ENCODE data around the gene PROM1.

The PROM1 gene

GRCh38 chr4:15936495-15936894, 147.3 kb downstream of the PROM1 start:
- no peak for DNase-seq

- DNase-seq, result no peak
Observed at GRCh38 chr4:15935504-15936402, 148.1 kb downstream of the PROM1 start.

GRCh38 chr4:15934259-15934658, 149.6 kb downstream of the PROM1 start:
- DNase-seq, result no peak

GRCh38 chr4:15931451-15932210, 152.2 kb downstream of the PROM1 start:
- DNase-seq, result no peak

- no peak for DNase-seq
Observed at GRCh38 chr4:15930314-15930713, 153.5 kb downstream of the PROM1 start.

- no peak for DNase-seq
Observed at GRCh38 chr4:15929540-15929939, 154.3 kb downstream of the PROM1 start.

GRCh38 chr4:15928883-15929282, 154.9 kb downstream of the PROM1 start:
- no peak for DNase-seq

GRCh38 chr4:15926486-15926885, 157.3 kb downstream of the PROM1 start:
- no peak for DNase-seq

GRCh38 chr4:15925830-15926229, 158.0 kb downstream of the PROM1 start:
- DNase-seq, result no peak

- DNase-seq, result no peak
Observed at GRCh38 chr4:15921592-15921932, 162.3 kb downstream of the PROM1 start.

GRCh38 chr4:15920723-15921591, 162.9 kb downstream of the PROM1 start:
- no peak for DNase-seq

GRCh38 chr4:15918484-15919129, 165.2 kb downstream of the PROM1 start:
- DNase-seq, result no peak
